Measurements from ENCODE around the gene DHDH. TPM values are rescaled to one million over a fixed set of nuclear protein-coding genes. Genes with fewer than 3 reads are reported as not detected.

The DHDH gene
- total RNA-seq, 1 donor, result 0.36 TPM

- peak overlapping the region; percentile 87 for H3K4me2 ChIP-seq (ENCODE audit: insufficient read depth, low read length)
- peak overlapping the region; percentile 88 for H3K4me3 ChIP-seq (ENCODE audit: insufficient read depth, low read length)
- H3K36me3 ChIP-seq (ENCODE audit: insufficient read depth, low read length), result peaks cover 24% of the 10 kb centered on the region
- peaks cover 19% of the 10 kb centered on the region for H3K79me2 ChIP-seq (ENCODE audit: insufficient read depth, low read length)
- peaks cover 29% of the 10 kb centered on the region for H4K20me1 ChIP-seq (ENCODE audit: insufficient read depth, low read length)
- peak; percentile 15 for DNase-seq (ENCODE audit: insufficient read length, low spot score, missing footprints)
- peak overlapping the region; percentile 88 for H3K27ac ChIP-seq (ENCODE audit: low read depth, low read length)
- no peaks in the 10 kb centered on the region for H3K9me3 ChIP-seq (ENCODE audit: low read depth, low read length)
- no peak for TF ChIP-seq CTCF (IDR thresholded peaks at IDR 0.05; ENCODE audit: extremely low read depth, low read depth, low read length)
- H3K27me3 ChIP-seq (ENCODE audit: insufficient read depth, low read length), result no peaks in the 10 kb centered on the region
- H3K4me1 ChIP-seq (ENCODE audit: insufficient read depth, low read length), result peaks cover 36% of the 10 kb centered on the region
- no peak overlapping the region for H2AFZ ChIP-seq (ENCODE audit: low read length)
Measured at GRCh38 chr19:48966541-48967345, 33.2 kb downstream of the DHDH start.

DNA sequence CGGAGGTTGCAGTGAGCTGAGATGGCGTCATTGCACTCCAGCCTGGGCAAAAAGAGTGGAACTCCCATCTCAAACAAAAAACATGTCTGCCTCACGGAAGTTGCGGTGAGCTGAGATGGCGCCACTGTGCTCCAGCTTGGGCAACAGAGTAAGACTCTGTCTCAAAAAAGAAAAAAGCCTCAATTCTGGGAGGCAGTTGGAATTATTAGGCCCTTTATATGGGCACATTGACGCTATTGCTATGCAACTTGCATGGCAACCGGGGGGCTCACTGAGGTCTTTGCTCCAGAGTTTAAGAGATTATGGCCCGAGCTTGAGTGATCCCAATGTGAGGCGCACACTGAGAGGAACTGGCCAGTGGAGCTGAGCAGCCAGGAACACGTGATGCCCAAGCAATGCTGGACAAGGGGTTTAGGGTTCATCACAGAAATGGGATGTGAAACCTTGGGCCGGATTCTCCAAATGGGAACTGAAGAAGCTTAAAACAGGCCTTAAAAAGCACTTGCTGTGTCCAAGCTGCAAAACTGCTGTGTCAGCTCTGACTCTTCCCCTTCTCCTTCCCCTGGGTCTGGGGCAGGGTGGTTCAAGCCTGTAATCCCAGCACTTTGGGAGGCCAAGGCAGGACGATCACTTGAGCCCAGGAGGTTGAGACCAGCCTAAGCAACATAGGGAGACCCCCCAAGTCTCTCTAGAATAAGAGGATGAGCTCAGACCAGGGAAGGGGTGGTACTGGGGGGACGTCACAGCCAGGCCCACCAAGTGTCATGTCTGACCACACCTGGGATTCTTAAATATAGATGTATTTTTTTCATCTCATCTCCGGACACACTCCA, 34.1 kb downstream of the DHDH start:
- Histone ChIP-seq H3K4me1 (ENCODE audit: insufficient read depth, low read length) (peaks cover 36% of the 10 kb centered on the region), H3K36me3 (ENCODE audit: insufficient read depth, low read length) (peaks cover 24% of the 10 kb centered on the region), H3K4me3 (ENCODE audit: insufficient read depth, low read length) (peak overlapping the region; percentile 88), H3K9me3 (ENCODE audit: low read depth, low read length) (no peaks in the 10 kb centered on the region), H3K79me2 (ENCODE audit: insufficient read depth, low read length) (peaks cover 19% of the 10 kb centered on the region), H4K20me1 (ENCODE audit: insufficient read depth, low read length) (peaks cover 29% of the 10 kb centered on the region), H3K27ac (ENCODE audit: low read depth, low read length) (peak overlapping the region; percentile 36), H3K4me2 (ENCODE audit: insufficient read depth, low read length) (peak overlapping the region; percentile 87), H3K27me3 (ENCODE audit: insufficient read depth, low read length) (no peaks in the 10 kb centered on the region), H2AFZ (ENCODE audit: low read length) (no peak overlapping the region)
- TF ChIP-seq CTCF (IDR thresholded peaks at IDR 0.05; ENCODE audit: extremely low read depth, low read depth, low read length), result no peak
- DNase-seq (ENCODE audit: insufficient read length, low spot score, missing footprints), result peak; percentile 61

DNA sequence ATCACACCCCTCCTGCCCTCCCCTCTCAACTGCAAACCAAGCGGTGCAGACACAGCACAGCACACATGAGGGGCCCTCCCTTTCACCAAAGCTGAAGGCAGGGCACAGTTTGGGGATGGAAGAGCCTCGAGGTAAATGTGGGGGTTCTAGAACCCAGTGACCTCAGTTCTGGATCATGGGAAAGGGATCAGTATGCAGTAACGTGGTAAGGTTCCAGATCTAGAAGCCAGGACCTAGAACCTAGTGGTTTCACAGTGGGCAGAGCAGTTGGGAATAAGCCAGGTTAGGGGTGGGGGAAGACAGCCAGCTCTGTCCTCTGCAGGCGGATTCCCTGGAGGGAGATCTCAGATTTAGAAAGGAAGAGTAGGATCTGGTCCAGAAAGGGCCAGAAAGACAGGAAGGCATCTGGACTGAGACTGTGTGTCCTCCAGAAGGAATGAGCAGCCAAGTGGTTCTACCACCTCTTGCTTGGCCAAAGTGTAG, 34.7 kb downstream of the DHDH start:
- Histone ChIP-seq H3K36me3 (ENCODE audit: insufficient read depth, low read length) (peaks cover 24% of the 10 kb centered on the region), H4K20me1 (ENCODE audit: insufficient read depth, low read length) (peaks cover 29% of the 10 kb centered on the region), H3K27ac (ENCODE audit: low read depth, low read length) (peak overlapping the region; percentile 36)

More for the DNA sequence above, 34.7 kb downstream of the DHDH start:
- Histone ChIP-seq H3K27me3 (ENCODE audit: insufficient read depth, low read length) (no peaks in the 10 kb centered on the region), H3K4me2 (ENCODE audit: insufficient read depth, low read length) (no peak overlapping the region), H2AFZ (ENCODE audit: low read length) (no peak overlapping the region), H3K79me2 (ENCODE audit: insufficient read depth, low read length) (peaks cover 19% of the 10 kb centered on the region), H3K9me3 (ENCODE audit: low read depth, low read length) (no peaks in the 10 kb centered on the region), H3K4me1 (ENCODE audit: insufficient read depth, low read length) (peaks cover 35% of the 10 kb centered on the region), H3K4me3 (ENCODE audit: insufficient read depth, low read length) (no peak overlapping the region)
- TF ChIP-seq CTCF (IDR thresholded peaks at IDR 0.05; ENCODE audit: extremely low read depth, low read depth, low read length), result no peak
- peak; percentile 41 for DNase-seq (ENCODE audit: insufficient read length, low spot score, missing footprints)
